HG02588 (cell line): ENCODE measurements around the gene SURF1.

Source experiments
- ATAC-seq: cut with Tn5 transposase; IDR thresholded peaks from one replicate; pipeline ENCODE4 v1.9.1; 2021; ENCODE audit warnings: mild to moderate bottlenecking, moderate library complexity; ENCODE audit not compliant: unreplicated experiment

SURF1 gene

GRCh38 chr9:133366435-133366834, 10.1 kb upstream of the SURF1 start:
- no peak for ATAC-seq

DNA sequence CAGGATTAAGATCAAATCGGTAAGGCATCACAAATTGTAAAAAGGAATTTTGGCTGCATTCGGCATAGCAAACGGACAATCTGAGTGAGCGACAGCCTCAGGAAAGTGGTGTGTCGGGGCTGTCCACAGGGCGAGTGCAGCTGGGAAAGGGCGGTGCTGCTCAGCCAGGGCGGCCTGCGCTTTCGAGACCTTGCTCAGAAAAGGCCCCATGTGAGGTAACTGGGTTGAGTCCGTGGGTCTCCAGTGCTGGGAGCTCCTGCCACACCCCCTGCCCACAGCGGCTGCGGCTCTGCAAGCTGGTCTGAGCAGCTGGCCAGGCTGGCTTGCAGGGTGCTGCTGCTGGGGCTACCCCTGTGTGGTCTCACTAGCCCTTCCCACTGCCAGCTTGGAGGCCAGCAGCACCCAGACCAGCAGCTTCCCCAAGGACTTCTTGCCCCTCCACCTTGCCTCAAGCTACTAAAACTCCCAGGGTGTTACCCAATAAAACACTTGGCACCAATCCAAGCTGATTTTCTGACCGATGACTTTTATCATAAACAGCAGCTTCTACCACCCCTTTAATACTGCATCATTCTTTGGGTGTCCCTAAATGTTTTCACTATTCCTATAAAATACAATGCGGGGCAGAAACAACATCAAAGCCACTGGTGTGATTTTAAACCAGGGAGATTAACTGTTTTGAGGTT, 6.2 kb upstream of the SURF1 start:
- no peak for ATAC-seq

- no peak for ATAC-seq
Observed at GRCh38 chr9:133361507-133362092, 5.3 kb upstream of the SURF1 start.

DNA sequence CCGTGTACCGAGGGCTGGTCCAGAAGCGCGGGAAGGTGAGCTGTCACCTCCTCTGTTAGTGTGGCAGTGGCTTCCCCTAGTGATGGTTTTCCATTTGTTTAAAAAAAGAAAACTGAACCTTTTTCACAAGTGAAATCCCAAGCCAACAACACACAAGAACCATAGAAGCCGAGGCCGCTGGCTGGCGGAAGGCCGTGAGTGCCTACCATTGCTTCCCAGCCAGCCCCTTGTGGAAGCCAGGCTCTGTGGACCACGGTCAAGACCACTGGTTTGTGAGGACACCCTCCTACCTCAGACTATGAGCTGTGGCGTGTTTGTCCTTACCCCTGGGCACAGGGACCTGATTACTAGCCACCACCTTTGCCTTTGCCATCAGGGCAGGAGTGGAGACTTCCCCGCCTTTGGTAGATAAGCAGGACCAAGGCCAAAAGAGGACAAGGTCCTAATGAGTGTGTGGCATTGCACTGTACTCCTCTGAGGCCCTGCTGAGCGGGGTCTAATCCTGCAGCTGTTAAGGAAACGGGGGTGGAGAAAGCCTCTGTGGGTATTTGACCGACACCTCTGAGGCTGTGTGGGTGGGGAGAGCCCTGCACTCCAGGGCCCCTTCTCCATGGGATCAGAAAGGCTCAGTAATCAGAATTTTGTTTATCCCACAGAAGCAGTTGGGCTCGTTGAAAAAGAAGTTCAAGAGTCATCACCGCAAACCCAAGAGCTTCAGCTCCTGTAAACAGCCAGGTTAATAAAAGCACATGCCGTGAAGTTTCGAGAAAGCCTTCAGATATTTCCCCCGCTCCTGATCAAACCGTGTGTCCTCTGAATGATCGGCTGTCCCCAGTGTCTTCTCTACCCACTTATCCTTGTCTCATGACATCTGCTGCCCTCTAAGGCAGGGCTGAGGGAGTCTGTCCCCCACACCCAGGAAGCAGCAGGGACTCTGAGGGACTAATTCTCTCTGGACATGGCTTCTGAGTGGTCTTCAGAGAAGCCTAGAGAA, 4.4 kb upstream of the SURF1 start:
- ATAC-seq = no peak

GRCh38 chr9:133359399-133360175, 3.3 kb upstream of the SURF1 start:
- no peak for ATAC-seq

GRCh38 chr9:133357656-133358055, 1.4 kb upstream of the SURF1 start:
- ATAC-seq = no peak

- peak; percentile 21 for ATAC-seq
Observed at GRCh38 chr9:133355881-133356357, 368 bp downstream of the SURF1 start.

DNA sequence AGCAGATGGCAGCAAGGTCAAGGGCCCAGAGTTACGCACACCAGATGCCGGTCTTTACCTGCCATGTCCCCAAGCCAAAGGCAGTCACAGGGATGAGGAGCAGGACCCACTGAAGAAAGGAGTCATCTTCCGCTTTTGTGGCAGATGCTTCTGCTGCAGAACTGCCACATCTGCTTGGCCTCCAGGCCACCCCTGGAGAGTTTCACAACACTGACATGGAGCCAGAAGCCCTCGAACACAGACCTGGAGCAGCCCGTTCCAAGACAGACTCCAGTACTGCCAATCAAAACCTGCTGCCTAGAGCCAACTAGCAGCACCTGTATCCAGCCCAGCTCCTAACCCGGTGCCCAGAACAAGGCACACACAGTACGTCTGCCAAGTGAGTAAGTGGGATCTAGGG, 1.5 kb downstream of the SURF1 start:
- no peak for ATAC-seq

DNA sequence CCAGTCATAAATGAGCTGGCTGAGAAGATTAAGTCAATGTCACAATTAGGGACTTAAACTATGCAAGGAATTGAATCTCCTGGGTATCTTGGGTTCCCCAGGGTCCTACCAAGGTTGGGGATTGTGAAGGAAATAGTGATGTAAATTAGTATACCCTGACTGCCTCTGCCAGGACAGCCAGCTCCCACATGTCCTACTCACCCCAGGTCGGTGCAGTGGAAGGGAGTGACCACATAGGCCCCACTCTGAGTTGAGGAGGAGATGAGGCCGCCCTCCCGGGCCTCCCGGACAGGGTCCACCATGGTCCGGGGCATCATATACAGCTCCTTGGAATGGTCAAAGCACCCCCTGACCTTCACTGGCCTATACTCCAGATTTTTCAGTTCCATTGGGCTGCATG, 2.7 kb downstream of the SURF1 start:
- no peak for ATAC-seq

DNA sequence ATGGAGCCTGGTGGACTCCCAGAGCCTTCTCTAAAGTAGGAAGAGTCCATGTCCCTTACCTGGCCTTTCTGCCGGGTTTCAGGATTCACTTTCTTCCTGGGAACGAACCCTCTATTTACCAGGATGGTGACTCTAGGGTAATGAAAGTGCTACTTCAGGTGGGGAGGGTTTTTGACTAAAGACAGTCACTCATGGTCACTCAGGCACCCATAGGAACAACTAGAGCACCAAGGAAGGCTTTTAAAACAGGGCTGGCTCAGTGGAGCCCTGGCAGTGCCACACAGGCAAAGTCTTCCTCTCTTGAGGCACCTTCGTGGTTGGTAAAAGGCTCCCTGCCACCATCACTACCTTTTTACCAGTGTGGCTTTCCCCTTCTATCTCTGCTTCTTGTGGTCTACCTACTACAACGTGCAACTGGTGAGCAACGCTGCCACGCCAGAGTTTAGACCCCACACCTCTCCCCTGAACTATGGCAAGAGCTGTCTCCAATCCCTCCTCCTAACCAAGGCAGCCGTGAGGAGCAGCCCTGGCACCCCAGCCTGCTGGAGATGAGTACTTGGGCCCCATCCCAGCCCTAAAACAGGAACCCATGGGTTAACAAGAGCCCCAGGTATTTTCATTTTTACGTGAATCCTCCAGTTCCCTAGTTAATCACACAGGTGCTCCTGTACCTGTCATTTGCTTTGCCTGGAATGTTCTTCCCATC, 3.5 kb downstream of the SURF1 start:
- ATAC-seq = no peak

DNA sequence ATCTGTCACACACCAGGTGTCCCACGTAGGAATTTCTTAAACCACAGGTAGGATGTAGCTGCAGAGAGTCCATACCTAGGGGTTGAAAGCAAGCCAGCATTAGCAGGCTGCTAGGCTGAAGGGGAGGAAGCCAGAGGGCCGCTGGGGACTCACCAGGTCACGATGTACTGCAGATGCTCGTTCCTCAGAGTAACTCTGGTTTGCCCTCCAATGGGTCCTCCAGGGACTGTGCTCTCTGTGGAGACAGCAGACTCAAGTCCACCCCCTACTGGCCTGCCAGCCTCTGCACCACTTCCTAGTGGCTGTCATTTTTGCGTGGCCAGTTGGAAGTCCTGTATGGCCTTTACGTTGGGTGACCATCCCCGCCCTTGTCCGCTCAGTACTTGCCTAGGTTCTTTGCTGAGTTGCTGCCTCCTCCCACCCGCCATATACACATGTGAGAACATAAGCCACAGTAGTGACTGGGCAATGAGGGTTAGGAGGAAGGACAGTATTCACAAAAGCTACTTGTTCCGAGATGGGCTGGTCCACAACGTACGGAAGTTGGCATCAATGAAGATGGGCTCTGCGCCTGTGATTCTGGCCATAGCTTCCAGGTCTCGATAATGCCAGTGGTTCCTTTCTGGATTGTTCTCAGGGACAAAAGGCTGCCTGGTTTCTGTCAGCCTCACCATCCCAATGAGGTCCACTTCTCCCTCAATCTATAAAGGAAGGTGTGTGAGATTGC, 4.2 kb downstream of the SURF1 start:
- ATAC-seq = no peak

GRCh38 chr9:133351526-133351907, 4.8 kb downstream of the SURF1 start:
- ATAC-seq = no peak

DNA sequence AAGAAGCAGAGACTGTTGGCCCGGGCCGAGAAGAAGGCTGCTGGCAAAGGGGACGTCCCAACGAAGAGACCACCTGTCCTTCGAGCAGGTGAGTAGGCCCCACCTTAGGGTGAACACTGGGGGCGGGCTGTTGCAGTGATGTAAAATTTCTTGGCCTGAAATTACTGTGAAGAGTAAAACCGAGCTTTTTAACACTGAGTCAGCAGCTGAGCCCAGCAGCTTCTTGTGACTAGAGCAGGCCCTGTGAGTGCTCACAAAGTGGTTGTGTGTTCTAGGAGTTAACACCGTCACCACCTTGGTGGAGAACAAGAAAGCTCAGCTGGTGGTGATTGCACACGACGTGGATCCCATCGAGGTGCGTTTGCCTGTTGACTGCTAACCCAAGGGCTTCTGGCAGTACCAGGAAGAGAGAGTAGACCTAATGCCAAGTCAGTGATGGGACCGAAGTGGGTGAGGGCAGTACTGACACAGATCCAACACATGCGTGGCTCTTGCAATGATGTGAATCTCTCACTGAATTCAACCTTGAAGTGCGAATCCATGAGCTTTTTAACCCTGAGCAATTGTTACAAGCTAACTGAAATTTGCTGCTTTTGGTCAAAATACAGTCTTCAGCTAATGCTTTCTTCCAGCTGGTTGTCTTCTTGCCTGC, 6.2 kb downstream of the SURF1 start:
- no peak for ATAC-seq

- no peak for ATAC-seq
Observed at GRCh38 chr9:133348718-133349573, 7.3 kb downstream of the SURF1 start.

DNA sequence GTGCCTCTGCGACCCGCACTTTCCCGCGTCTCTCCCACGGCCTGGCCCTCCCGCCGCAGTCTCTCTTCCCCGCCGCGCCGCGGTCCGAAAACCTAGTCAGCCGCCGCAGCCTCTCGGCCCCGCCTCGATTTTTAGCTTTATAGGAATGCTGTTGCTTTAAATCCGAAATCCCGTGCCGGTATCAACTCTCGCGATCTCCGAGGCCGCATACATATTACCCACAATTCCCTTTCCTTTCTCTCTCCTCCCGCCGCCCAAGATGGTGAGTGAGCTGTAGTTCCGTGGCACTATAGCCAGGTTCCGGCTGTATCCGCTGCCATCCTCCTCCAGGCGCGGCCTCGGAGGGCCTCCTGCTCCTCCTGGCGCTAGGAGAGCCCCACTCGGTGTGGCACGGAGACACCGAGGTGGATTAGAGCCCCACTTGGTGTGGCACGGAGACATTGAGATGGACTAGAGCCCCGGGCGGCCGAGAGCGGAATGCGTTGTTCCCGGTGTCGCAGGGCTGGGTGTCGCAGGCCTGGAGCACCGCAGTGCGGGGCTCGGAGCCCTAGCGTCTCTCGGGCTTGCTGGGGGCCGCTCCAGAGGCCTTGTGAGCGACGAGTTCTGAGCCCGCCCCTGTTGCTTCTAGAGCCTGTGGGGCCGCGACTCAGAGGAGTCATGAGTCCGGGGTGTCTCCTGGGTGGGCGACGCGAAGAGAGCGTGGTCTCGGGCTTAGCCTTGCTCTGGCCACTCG, 8.1 kb downstream of the SURF1 start, which contains the start of the genes MED22 and RPL7A:
Gene MED22 (minus strand): TSS at position 147 of the 733 bp plus-strand sequence. CDS start 1,469 bp downstream, outside the sequence.
Gene RPL7A (plus strand): TSS at position 234 of the 733 bp plus-strand sequence. CDS start 26 bp downstream, at position 260.
- ATAC-seq = peak; percentile 56

- peak; percentile 27 for ATAC-seq
Observed at GRCh38 chr9:133347515-133347984, 8.7 kb downstream of the SURF1 start.
